GM18498 (cell line): ENCODE measurements around the gene OR2S2.

Source experiments
- ATAC-seq: cut with Tn5 transposase; IDR thresholded peaks from one replicate; pipeline ENCODE4 v1.9.1; 2021; ENCODE audit warnings: mild to moderate bottlenecking, moderate library complexity; ENCODE audit not compliant: unreplicated experiment

OR2S2 gene

DNA sequence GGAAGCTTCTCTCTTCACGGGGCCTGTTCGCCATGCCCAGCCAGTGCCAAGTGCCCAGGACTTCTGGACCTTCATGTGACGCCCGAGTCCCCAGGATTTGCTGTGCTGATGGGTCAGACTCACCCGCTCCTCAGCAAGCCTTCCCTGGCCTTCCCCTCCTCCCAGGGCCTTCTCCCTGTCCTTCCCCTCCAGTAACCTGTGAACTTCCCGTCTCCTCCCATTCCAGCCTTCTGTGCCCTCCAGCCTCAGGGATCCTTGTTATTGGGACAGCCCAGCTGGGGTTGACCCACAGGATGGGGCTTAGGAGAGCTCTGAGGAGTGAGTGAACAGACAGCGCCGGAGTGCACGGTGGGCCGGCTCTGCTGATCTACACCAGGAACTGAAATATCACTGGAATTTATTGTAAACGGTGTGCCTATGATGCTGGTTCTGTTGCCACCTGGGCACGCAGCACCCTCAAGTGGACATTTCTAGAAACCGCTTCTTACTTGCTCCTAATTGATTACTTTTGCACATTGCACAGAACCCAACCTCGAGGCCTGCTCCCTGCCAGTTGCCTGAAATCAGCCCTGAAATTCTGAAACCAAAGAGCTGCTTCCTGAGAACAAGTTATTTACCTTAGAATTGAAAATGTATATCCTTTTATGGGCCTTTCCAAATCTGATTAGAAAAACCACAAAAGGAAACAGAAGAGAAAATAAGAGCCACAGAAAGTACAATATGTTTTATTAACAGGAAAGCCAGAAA, 47.2 kb downstream of the OR2S2 start:
- ATAC-seq, result no peak

GRCh38 chr9:35909687-35910612, 48.0 kb downstream of the OR2S2 start:
- ATAC-seq, result no peak

GRCh38 chr9:35909274-35909673, 48.7 kb downstream of the OR2S2 start, which contains the start of gene SPAAR:
SPAAR (plus strand) TSS chr9:35909490; CDS start chr9:35910464, 974 bp downstream.
- no peak for ATAC-seq

DNA sequence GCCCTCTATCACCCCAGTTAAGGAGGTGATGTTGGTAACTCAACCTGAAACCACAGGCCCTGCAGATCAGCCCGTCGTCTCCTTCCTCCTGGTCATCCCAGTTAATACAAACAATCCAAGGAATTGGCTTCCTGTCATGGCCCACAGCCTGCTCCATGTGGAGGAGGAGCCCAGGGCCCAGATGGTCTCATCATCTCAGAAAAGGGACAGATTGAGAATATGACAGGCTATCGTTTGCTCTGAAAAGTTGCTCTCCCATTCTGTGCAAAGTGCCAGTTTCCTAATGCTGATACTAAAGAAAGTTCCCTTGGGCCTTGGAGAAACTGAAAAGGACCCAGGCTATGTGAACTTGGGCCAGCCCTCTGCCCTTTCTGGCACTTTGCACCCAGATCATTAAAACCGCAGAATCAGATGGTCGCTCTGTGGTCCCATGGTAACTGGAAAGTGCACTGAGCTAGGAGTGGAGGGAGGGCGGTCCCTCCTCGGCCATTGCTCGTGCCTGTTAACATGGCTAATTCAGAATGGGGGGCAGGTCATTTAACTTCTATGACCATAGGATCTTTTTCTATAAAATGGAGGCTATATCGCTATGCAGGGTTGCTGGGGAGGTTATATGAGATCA, 49.3 kb downstream of the OR2S2 start:
- no peak for ATAC-seq

GRCh38 chr9:35907711-35908503, 50.0 kb downstream of the OR2S2 start:
- ATAC-seq, result no peak
